K562 (cell line): ENCODE results near the gene CTTNBP2NL. TPM values are rescaled to one million over a fixed set of nuclear protein-coding genes. Genes with fewer than 3 reads are reported as not detected.

Source experiments
- ATF1 ChIP-seq, 2 experiments: fragments of 450-650 bp in 1 of 2; IDR thresholded peaks; 2 replicates each; pipeline ENCODE4 v1.6.1; 2016; ENCODE audit warnings: missing compliant biosample characterization in 1 of 2, missing genetic modification characterization in 1 of 2
- BCL6 ChIP-seq: fragments of 250-450 bp; sonication (Bioruptor Pico); IDR thresholded peaks from 2 replicates; pipeline ENCODE4 v1.4.0; 2020
- CREM ChIP-seq: IDR thresholded peaks from 2 replicates; pipeline ENCODE4 v1.6.1; 2014; ENCODE audit warnings: antibody characterized with exemption, low read depth
- ELF1 ChIP-seq: fragments of 200-800 bp; sonication (Bioruptor generic); IDR thresholded peaks from 2 replicates; pipeline ENCODE4 v1.6.1; 2016; ENCODE audit warnings: missing genetic modification characterization, missing compliant biosample characterization
- ETV1 ChIP-seq: fragments of 450-650 bp; conservative IDR thresholded peaks from 2 replicates; pipeline ENCODE4 v1.6.1; 2016; ENCODE audit warnings: missing genetic modification characterization, control low read depth, low read depth, missing compliant biosample characterization
- HEY1 ChIP-seq: fragments of 250-450 bp; sonication (Bioruptor Pico); IDR thresholded peaks from 2 replicates; pipeline ENCODE4 v1.5.0; 2020; ENCODE audit warnings: mild to moderate bottlenecking, moderate library complexity, borderline replicate concordance
- KDM5B ChIP-seq: fragments of 200-600 bp; sonication (generic); IDR thresholded peaks from 2 replicates; pipeline ENCODE4 v1.6.1; 2012; ENCODE audit warnings: low read depth, mild to moderate bottlenecking, moderate library complexity, low read length, control low read depth, inconsistent platforms; ENCODE audit not compliant: insufficient replicate concordance
- KLF13 ChIP-seq: fragments of 450-650 bp; IDR thresholded peaks from 2 replicates; pipeline ENCODE4 v1.6.1; 2016; ENCODE audit warnings: missing genetic modification characterization, low read depth, mild to moderate bottlenecking, missing compliant biosample characterization, moderate library complexity, borderline replicate concordance
- MAZ ChIP-seq, 2 experiments: fragments of 450-650 bp in 1 of 2; sonication (generic) in 1 of 2; formaldehyde crosslinking; IDR thresholded peaks in 1 of 2; conservative IDR thresholded peaks in 1 of 2; 2 replicates each; pipeline versions ENCODE4 v1.4.0 to v1.5.0; 2020; ENCODE audit warnings: mild to moderate bottlenecking in 1 of 2, missing genetic modification reagents in 1 of 2
- NEUROD1 ChIP-seq: fragments of 150-350 bp; IDR thresholded peaks from 2 replicates; pipeline ENCODE4 v1.6.1; 2014; ENCODE audit warnings: borderline replicate concordance, low read length, low read depth; ENCODE audit not compliant: partially characterized antibody
- NRF1 ChIP-seq, 2 experiments: fragments of 450-650 bp; IDR thresholded peaks in 1 of 2; conservative IDR thresholded peaks in 1 of 2; 2 replicates each; pipeline ENCODE4 v1.6.1; 2014; ENCODE audit warnings: mild to moderate bottlenecking in 2 of 2
- POLR2G ChIP-seq: fragments of 200-400 bp; formaldehyde crosslinking; IDR thresholded peaks from 2 replicates; pipeline ENCODE4 v1.6.1; 2017; ENCODE audit warnings: low read depth, mild to moderate bottlenecking, antibody characterized with exemption, low read length, moderate library complexity
- POU5F1 ChIP-seq: fragments of 150-350 bp; IDR thresholded peaks from 2 replicates; pipeline ENCODE4 v1.6.1; 2014; ENCODE audit warnings: borderline replicate concordance, low read length, low read depth, mild to moderate bottlenecking; ENCODE audit not compliant: partially characterized antibody
- RBFOX2 ChIP-seq: fragments of 200-400 bp; formaldehyde crosslinking; IDR thresholded peaks from 2 replicates; pipeline ENCODE4 v1.6.1; 2017; ENCODE audit warnings: low read depth, mild to moderate bottlenecking, low read length, moderate library complexity
- SP1 ChIP-seq: sonication (generic); formaldehyde crosslinking; IDR thresholded peaks from 2 replicates; pipeline ENCODE4 v1.8.1; 2022; ENCODE audit warnings: mild to moderate bottlenecking, missing genetic modification reagents
- TEAD1 ChIP-seq, 2 experiments: fragments of 450-650 bp in 1 of 2; sonication (generic) in 1 of 2; formaldehyde crosslinking; IDR thresholded peaks; 2 replicates each; pipeline versions ENCODE4 v1.4.0 to v1.8.0; 2020 to 2022; ENCODE audit warnings: mild to moderate bottlenecking in 2 of 2, missing genetic modification reagents in 1 of 2
- XRCC5 ChIP-seq: fragments of 200-400 bp; formaldehyde crosslinking; IDR thresholded peaks from 2 replicates; pipeline ENCODE4 v1.6.1; 2017; ENCODE audit warnings: low read depth, mild to moderate bottlenecking, low read length
- polyA plus RNA-seq, 8 experiments: library from polyadenylated mRNA; depleted of rRNA in 4 of 8; stranded (reverse) in 5 of 8; unstranded in 3 of 8; fragments of >200 nt; fragmentation: Nextera tagmentation in 2 of 8; fragmentation: Illumina TruSeq in 1 of 8; extraction: Ambion mirVana in 2 of 8; extraction: Trizol in 1 of 8; gene quantifications; 2 replicates each; pipeline versions ENCODE4 v1.2.1 to v1.2.3, GENCODE V29; 2011 to 2014; ENCODE audit warnings: inconsistent platforms in 1 of 8, missing spikeins in 1 of 8
- total RNA-seq, 7 experiments: library from RNA; depleted of rRNA in 6 of 7; stranded (reverse); fragments of >200 nt in 6 of 7; fragmentation: Illumina TruSeq in 2 of 7; extraction: Trizol in 2 of 7; gene quantifications; 2 replicates each; pipeline versions ENCODE4 v1.2.1 to v1.2.3, GENCODE V29; 2011 to 2021; ENCODE audit warnings: low replicate concordance in 1 of 7
- TF ChIP-seq, protein P1 (sequence below): fragments of 450-650 bp; IDR thresholded peaks from 2 replicates; pipeline ENCODE4 v1.6.1; 2016
- TF ChIP-seq, protein P2 (sequence below): fragments of 250-450 bp; sonication (Bioruptor Pico); IDR thresholded peaks from 2 replicates; pipeline ENCODE4 v1.4.0; 2020
- TF ChIP-seq, protein P3 (sequence below), 3 experiments: fragments of 200-800 bp in 1 of 3; sonication (Bioruptor generic) in 1 of 3; sonication (generic) in 1 of 3; formaldehyde crosslinking in 1 of 3; IDR thresholded peaks; 2 replicates each; pipeline versions ENCODE4 v1.6.1 to v1.8.0; 2016 to 2022; ENCODE audit warnings: mild to moderate bottlenecking in 2 of 3, missing compliant biosample characterization in 2 of 3, missing genetic modification characterization in 2 of 3, missing genetic modification reagents in 1 of 3
- TF ChIP-seq, protein P4 (sequence below): sonication (generic); formaldehyde crosslinking; IDR thresholded peaks from 2 replicates; pipeline ENCODE4 v1.8.0; 2022; ENCODE audit warnings: missing genetic modification reagents, mild to moderate bottlenecking, moderate library complexity, borderline replicate concordance

Gene CTTNBP2NL
- total and polyA plus RNA-seq, 9 of the 15 experiments (the other 6 are each of a cell fraction or from before 2014, with no cell fraction given): 0.27 to 1.4 (median 0.62) TPM

DNA sequence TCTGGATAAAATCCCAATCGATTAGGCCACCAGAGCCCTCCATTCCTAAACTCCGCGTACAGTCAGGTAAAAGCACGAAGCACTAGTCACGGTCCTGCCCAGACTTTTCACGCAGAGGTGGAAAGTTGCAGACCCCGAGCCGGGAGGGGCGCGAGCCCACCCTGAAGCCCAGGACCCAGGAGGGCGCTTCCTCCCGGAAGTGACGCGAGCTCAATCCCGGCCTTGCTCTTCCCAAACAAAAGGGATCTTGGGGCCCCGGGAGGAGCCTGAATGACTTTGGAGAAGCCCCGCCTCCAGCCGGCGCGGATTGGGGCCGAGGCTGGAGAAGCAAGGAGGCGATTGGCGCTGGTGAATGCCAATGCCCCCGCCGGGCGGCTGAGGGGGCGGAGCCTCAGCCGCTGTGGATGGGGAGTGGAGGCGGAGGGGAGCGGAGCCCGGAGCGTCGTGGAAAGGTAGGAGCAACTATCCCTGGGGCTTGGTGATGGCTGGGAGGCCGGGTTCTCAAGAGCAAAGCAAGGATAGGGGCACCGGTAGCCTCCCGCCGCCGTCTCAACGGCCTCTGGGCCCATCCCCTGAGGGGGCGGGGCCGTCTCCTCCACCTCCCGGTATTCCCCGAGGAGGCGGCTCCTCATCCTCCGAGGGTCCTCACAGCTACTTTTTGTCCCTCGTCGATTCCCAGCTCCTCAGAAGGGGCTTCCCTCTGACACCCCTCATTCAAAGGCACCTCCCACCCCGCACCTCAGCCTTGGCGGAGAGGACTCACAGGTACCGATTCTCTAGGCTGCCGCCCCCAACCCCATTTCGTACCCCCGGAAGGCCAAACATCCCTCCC is at the start of gene CTTNBP2NL (continued):
- no peak for TF ChIP-seq ATF1 (CRISPR knock-in tag; IDR thresholded peaks at IDR 0.05)
- peak; percentile 80 for TF ChIP-seq ATF1 (tag; IDR thresholded peaks at IDR 0.05)
- TF ChIP-seq, protein P1, sequence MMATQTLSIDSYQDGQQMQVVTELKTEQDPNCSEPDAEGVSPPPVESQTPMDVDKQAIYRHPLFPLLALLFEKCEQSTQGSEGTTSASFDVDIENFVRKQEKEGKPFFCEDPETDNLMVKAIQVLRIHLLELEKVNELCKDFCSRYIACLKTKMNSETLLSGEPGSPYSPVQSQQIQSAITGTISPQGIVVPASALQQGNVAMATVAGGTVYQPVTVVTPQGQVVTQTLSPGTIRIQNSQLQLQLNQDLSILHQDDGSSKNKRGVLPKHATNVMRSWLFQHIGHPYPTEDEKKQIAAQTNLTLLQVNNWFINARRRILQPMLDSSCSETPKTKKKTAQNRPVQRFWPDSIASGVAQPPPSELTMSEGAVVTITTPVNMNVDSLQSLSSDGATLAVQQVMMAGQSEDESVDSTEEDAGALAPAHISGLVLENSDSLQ: peak; percentile 99
- peak; percentile 55; the same call in 1 of the 2 replicates for TF ChIP-seq SP1 (CRISPR knock-in tag)
- TF ChIP-seq POLR2G: 0 out of 2 replicates have a peak, but pooled peaks have one; percentile 13
- TF ChIP-seq POU5F1: no peak
- 0 out of 2 replicates have a peak, but pooled peaks have one; percentile 47 for TF ChIP-seq RBFOX2
- TF ChIP-seq BCL6: no peak
- 0 out of 2 replicates have a peak, but pooled peaks have one; percentile 24 for TF ChIP-seq XRCC5
- TF ChIP-seq KLF13 (tag): peak; percentile 66; the same call in 1 of the 2 replicates
- peak; percentile 52 for TF ChIP-seq KDM5B
- peak; percentile 30 to 51; a peak in 2 of 4 replicates for TF ChIP-seq MAZ (CRISPR knock-in tag; conservative IDR thresholded peaks at IDR 0.05 in 1 of 2, IDR thresholded peaks at IDR 0.05 in 1 of 2)
- TF ChIP-seq ELF1 (tag): peak; percentile 71
- TF ChIP-seq NRF1 (conservative IDR thresholded peaks at IDR 0.05 in 1 of 2, IDR thresholded peaks at IDR 0.05 in 1 of 2): peak; percentile 44 to 59; a peak in 3 of 4 replicates
- TF ChIP-seq, protein P2, sequence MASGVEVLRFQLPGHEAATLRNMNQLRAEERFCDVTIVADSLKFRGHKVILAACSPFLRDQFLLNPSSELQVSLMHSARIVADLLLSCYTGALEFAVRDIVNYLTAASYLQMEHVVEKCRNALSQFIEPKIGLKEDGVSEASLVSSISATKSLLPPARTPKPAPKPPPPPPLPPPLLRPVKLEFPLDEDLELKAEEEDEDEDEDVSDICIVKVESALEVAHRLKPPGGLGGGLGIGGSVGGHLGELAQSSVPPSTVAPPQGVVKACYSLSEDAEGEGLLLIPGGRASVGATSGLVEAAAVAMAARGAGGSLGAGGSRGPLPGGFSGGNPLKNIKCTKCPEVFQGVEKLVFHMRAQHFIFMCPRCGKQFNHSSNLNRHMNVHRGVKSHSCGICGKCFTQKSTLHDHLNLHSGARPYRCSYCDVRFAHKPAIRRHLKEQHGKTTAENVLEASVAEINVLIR (CRISPR knock-in tag): 0 out of 2 replicates have a peak, but pooled peaks have one; percentile 42
- TF ChIP-seq ETV1 (tag): peak; percentile 58
- TF ChIP-seq HEY1 (CRISPR knock-in tag): peak; percentile 77; the same call in 1 of the 2 replicates
- TF ChIP-seq, protein P3, sequence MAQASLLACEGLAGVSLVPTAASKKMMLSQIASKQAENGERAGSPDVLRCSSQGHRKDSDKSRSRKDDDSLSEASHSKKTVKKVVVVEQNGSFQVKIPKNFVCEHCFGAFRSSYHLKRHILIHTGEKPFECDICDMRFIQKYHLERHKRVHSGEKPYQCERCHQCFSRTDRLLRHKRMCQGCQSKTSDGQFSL (CRISPR knock-in tag; IDR thresholded peaks at IDR 0.05): peak; percentile 96; the same call in 1 of the 2 replicates
- TF ChIP-seq, protein P3 (tag; IDR thresholded peaks at IDR 0.05): no peak
- peak in 1 of 2 experiments; percentile 9; a peak in 1 of 4 replicates for TF ChIP-seq TEAD1 (CRISPR knock-in tag; IDR thresholded peaks at IDR 0.05)
- peak; percentile 68; the same call in 1 of the 2 replicates for TF ChIP-seq CREM
- peak; percentile 63 for TF ChIP-seq NEUROD1
- TF ChIP-seq, protein P4, sequence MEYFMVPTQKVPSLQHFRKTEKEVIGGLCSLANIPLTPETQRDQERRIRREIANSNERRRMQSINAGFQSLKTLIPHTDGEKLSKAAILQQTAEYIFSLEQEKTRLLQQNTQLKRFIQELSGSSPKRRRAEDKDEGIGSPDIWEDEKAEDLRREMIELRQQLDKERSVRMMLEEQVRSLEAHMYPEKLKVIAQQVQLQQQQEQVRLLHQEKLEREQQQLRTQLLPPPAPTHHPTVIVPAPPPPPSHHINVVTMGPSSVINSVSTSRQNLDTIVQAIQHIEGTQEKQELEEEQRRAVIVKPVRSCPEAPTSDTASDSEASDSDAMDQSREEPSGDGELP: 0 out of 2 replicates have a peak, but pooled peaks have one; percentile 16
